ENCODE data around the gene CXCL17.

DNA sequence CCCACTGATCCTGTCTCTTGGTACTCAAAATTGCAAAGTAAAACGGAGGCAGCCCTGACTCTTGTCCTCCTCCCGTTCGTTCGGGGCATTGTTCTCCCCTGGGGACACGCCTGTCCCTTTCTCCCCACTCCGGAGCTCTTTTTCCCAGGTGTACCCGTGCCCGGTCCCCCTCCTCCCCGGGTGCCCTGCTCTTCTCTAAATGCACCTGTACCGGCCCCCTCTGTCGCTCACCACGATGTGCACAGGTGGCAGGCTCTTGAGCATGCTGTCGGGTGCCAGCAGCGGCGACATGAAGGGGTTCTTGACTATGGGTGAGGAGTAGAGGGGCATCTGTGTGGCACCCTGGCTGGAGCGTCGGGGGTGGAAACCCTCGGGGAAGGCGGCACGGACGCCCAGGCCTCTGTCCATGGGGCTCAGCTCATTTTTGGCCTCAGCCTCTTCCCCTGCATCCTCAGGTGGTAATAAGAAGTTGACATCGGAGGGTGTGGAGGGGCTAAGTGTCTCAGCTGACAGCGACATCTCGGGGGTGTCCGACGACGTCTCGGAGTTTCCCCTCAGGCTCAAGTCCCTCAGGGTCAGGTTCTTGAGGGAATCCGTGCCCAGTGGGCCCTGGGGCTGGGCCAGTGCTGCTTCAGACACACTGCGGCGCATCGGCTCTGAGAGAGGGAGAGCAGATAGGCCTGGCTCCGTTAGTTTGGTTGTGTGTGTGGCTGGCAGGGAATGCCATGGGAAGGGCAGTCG lies 40.2 kb downstream of the CXCL17 start:
- TF ChIP-seq, protein P1, sequence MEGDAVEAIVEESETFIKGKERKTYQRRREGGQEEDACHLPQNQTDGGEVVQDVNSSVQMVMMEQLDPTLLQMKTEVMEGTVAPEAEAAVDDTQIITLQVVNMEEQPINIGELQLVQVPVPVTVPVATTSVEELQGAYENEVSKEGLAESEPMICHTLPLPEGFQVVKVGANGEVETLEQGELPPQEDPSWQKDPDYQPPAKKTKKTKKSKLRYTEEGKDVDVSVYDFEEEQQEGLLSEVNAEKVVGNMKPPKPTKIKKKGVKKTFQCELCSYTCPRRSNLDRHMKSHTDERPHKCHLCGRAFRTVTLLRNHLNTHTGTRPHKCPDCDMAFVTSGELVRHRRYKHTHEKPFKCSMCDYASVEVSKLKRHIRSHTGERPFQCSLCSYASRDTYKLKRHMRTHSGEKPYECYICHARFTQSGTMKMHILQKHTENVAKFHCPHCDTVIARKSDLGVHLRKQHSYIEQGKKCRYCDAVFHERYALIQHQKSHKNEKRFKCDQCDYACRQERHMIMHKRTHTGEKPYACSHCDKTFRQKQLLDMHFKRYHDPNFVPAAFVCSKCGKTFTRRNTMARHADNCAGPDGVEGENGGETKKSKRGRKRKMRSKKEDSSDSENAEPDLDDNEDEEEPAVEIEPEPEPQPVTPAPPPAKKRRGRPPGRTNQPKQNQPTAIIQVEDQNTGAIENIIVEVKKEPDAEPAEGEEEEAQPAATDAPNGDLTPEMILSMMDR (conservative IDR thresholded peaks at IDR 0.05 in 1 of 2, IDR thresholded peaks at IDR 0.05 in 1 of 2; ENCODE audit: extremely low read depth in 1 of 2, insufficient read depth in 1 of 2, low read depth in 1 of 2, low read length in 2 of 2), result no peak
- no peak for TF ChIP-seq EZH2 (IDR thresholded peaks at IDR 0.05; ENCODE audit: borderline replicate concordance, low read length)

Data from mammary epithelial cell (primary cell).